HG03565 (cell line): ENCODE measurements around the gene CDK9.

ENCODE experiments used
- ATAC-seq: cut with Tn5 transposase; IDR thresholded peaks from one replicate; pipeline ENCODE4 v1.9.1; 2021; ENCODE audit warnings: mild to moderate bottlenecking, moderate library complexity; ENCODE audit not compliant: unreplicated experiment

CDK9 gene

GRCh38 chr9:127801955-127802575 lies 16.2 kb downstream of the CDK9 start:
- ATAC-seq, result no peak

- ATAC-seq, result peak; percentile 63
These were observed 17.0 kb downstream of the CDK9 start, which contains the start of gene FPGS for GRCh38 chr9:127802576-127803443. Gene FPGS, plus strand, starts transcription at chr9:127802882. Its CDS starts 43 bp downstream, at chr9:127802925.

GRCh38 chr9:127803507-127804352 lies 17.9 kb downstream of the CDK9 start:
- ATAC-seq, result no peak

- ATAC-seq, result no peak
These were observed 19.8 kb downstream of the CDK9 start for GRCh38 chr9:127805620-127806019.

GRCh38 chr9:127806871-127807270 lies 21.0 kb downstream of the CDK9 start:
- ATAC-seq, result no peak

GRCh38 chr9:127808347-127809001 lies 22.6 kb downstream of the CDK9 start:
- no peak for ATAC-seq

GRCh38 chr9:127809002-127809539 lies 23.2 kb downstream of the CDK9 start:
- no peak for ATAC-seq

GRCh38 chr9:127809540-127810377 lies 23.9 kb downstream of the CDK9 start:
- no peak for ATAC-seq

- no peak for ATAC-seq
These were observed 24.7 kb downstream of the CDK9 start for GRCh38 chr9:127810378-127811187.

GRCh38 chr9:127812011-127812410 lies 26.2 kb downstream of the CDK9 start:
- ATAC-seq, result no peak

- no peak for ATAC-seq
These were observed 27.3 kb downstream of the CDK9 start for GRCh38 chr9:127812936-127813675.

GRCh38 chr9:127813686-127814226 lies 27.9 kb downstream of the CDK9 start:
- ATAC-seq, result no peak

GRCh38 chr9:127814619-127815511 lies 29.0 kb downstream of the CDK9 start:
- no peak for ATAC-seq

GRCh38 chr9:127815512-127816361 lies 29.9 kb downstream of the CDK9 start:
- ATAC-seq, result no peak

GRCh38 chr9:127816362-127816725 lies 30.5 kb downstream of the CDK9 start:
- ATAC-seq, result no peak

GRCh38 chr9:127816728-127817127 lies 30.9 kb downstream of the CDK9 start:
- no peak for ATAC-seq
